NCI-H510A (cell line): ENCODE measurements around the gene AMBRA1.

Experiments
- DNase-seq: peaks from one replicate; lab custom pipeline; 2025; lab: John Stamatoyannopoulos, UW

The AMBRA1 gene

DNA sequence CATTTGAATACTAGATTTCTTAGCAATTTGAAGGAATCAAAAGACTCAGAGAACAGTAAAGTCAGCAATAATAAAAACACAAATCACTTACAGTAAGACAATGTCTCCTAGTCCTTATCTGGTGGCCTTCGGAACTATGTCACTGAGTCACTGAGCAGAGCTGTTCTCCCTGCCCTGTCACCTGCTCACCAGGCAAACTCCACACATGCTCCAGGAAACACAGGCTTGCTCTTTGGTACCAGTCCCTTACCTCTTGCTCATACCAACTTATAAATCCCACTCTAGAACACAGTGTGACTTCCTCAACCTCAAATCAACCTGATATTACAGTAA, 121.2 kb downstream of the AMBRA1 start:
- no peak for DNase-seq

DNA sequence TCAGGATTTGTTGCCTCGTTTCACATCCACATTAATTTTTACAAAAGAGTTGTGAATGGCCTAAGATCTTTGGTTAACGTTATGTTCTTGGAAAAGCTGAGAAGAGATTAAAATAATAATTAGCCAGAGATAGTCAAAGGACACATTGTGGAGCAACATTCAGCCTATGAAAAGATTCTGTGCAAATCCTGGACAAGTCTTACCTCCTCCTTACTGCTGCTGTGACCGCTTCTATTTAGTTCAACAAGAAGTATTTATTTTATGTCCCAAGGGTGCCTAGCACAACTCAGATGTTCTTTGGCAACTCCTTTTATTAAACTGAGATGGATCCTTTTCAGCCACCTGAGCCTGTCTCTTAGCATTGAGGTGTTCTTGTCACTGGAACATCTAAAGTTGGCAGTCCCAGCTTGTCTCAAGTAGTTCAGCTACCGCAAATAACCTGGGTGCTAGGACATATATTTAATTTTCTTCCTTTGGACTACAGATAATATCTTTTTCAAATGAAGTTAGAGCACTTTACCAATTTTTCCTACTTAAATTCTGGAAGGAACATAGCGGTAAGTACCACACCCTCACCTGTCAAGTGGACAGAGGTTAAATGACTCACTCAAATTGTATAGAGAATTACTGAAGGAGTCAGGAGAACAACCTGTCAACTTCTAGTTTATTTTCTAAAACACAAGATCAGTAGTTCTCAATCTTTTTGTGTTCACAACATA, 121.7 kb downstream of the AMBRA1 start:
- no peak for DNase-seq

DNA sequence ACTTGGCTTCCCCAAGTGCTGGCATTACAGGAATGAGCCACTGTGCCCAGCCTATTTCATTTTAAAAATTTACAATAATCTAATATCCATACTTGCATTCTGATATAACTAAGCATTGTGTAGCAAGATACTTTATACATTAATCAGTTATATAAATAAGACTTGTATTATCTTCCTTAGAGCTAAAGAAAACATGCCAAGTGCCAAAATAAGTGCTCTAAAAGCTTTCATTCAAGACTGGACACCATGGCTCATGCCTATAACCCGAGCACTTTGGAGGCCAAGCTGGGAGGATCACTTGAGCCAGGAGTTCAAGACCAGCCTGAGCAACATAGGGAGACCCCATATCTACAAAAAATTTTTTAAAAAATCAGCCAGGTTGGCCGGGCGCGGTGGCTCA, 123.9 kb downstream of the AMBRA1 start:
- DNase-seq = no peak

DNA sequence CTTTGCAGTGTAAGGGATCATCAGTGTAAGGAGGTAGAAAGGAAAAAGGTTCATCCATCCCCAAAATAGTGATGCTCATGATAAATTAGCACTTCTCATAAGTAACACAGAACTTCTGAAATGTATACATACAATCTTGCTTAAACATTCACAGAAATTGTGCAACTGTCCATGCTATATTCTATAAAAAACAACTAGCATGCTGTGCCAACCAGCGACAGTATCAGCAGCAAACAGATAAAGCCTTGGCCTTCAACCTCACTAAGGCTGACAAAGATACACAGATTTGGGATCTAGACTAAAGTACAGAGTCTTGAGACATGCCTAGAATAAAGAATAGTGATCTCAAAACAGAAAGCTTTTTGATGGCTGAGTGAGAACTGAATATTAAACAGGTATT, 128.1 kb downstream of the AMBRA1 start:
- no peak for DNase-seq

DNA sequence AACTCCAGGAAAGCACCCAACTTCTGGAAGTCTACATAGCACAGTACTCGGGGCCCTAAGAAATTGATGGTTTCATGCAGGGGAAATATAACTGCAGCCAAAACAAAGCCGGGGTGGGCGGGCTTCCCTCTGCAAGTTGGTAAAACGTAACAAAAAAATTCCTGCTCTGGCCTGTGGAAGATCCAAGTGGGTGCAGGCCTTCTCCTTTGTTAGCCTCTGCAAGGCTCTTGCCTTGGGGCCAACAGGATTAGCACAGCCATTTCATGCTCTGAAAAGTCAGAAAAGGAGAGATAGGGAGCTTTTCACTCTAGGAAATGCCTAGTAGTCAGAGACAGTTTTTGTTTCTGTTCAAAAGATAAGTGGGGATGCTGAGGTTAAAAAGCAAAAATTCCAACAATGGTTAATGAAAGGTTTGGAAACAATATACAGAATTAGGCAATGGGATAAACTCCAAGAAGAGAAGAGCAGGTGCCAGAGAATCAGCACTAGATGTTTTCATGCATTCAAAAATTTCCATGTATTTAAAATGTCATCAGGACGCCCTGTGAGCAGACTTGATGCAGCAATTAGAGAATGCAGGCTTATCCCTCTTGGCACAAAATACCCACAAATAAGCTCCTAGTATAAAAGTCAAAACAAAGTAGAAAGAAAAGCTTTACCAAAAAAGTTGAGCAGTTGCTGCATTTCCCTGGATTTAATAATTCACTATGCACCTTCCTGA, 130.0 kb downstream of the AMBRA1 start:
- no peak for DNase-seq

DNA sequence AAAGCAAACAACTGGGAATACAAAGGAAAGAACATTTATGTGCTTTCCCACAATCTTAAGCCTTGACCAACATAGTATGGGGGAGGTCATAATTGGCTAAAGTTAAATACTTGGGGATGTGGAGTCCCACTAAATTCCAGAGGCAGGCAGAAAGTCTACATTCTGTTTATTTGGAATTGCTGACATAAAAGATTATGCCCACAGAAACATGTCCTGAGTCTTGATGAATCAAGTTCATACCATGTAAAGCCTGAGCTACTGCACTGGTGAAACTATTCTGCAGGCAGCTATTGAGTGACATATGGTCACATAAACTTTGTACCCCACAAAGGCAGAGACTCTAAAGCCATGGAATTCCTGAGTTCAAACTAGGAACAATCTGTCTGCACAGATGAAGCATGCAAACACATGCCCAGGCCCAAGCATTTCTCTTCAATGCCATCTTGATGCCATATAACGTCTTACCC, 132.3 kb downstream of the AMBRA1 start:
- DNase-seq = no peak

- DNase-seq = no peak
Measured at GRCh38 chr11:46458491-46458890, 135.3 kb downstream of the AMBRA1 start.

DNA sequence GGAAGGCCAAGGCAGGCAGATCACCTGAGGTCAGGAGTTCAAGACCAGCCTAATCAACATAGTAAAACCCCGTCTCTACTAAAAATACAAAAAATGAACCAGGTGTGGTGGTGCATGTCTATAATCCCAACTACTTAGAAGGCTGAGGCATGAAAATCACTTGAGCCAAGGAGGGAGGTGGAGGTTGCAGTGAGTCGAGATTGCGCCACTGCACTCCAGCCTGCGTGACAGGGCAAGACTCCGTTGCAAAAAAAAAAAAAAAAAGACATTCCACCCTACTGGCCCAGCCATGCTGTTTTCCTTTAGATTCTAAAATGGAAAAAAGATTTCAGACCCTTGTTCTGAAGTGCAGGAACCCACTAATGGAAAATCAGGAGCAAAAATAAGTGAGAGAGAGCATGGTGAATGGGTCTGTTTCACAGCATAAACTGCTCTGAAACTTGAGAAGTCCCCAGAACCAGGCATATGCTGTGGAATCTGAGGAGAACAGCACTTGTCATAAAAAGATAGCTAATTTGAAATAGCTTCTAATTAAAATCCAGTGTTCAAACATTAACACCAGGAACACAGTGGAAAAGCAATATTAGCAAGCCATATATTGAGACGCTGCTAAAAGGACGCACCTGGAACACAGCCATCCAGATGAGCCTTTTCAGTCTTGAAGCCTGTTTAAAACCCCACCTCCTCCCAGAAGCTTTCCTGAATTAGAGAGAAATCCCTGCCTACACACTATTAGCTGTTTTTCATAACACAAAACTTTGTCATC, 136.0 kb downstream of the AMBRA1 start:
- DNase-seq = no peak

DNA sequence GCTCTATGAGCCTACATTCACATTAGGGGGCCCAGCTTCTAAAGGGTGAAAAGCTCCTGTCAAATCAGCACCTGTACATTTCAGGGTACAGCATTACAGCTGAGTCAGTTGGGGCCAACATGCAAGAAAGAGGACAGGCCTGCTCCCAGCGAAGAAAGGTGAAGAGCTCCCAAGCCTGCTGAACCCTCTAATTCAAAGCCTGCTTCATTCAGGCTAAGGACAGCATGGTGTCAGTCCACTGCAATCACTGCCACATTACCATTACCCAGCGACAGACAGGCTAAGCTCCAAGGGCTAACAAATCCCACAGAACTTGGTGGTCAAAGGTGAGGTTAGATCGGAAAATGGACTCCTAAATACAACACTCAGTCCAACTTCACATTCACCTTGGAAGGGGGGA, 136.8 kb downstream of the AMBRA1 start:
- DNase-seq = no peak

- no peak for DNase-seq
Measured at GRCh38 chr11:46456269-46457001, 137.4 kb downstream of the AMBRA1 start.

- DNase-seq = no peak
Measured at GRCh38 chr11:46455834-46456233, 138.0 kb downstream of the AMBRA1 start.

DNA sequence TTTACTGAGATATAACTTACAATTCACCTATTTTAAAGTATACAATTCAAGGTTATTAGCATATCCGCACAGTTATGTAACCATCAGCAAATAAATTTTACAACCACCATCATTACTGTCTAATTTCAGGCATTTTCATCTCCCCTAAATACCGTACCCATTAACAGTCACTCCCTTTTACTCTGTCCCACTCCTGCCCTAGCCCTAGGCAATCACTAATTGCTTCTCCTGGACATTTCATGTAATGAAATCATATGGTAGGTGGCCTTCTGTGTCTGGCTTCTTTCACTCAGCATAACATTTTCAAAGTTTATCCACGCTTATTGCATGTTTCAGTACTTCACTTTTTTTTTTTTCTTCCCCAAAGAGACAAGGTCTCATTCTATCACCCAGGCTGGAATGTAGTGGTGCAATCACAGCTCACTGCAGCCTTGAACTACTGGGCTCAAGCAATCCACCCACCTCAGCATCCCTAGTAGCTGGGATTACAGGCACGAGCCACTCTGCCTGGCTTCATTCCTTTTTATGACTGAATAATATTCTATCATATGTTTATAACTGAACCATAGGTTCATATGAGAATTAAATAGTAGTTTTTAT, 140.8 kb downstream of the AMBRA1 start:
- no peak for DNase-seq

- no peak for DNase-seq
Measured at GRCh38 chr11:46451759-46452158, 142.1 kb downstream of the AMBRA1 start.

- DNase-seq = no peak
Measured at GRCh38 chr11:46450846-46451477, 142.9 kb downstream of the AMBRA1 start.

- no peak for DNase-seq
Measured at GRCh38 chr11:46447544-46447943, 146.3 kb downstream of the AMBRA1 start.

- DNase-seq = no peak
Measured at GRCh38 chr11:46445920-46446771, 147.7 kb downstream of the AMBRA1 start.

DNA sequence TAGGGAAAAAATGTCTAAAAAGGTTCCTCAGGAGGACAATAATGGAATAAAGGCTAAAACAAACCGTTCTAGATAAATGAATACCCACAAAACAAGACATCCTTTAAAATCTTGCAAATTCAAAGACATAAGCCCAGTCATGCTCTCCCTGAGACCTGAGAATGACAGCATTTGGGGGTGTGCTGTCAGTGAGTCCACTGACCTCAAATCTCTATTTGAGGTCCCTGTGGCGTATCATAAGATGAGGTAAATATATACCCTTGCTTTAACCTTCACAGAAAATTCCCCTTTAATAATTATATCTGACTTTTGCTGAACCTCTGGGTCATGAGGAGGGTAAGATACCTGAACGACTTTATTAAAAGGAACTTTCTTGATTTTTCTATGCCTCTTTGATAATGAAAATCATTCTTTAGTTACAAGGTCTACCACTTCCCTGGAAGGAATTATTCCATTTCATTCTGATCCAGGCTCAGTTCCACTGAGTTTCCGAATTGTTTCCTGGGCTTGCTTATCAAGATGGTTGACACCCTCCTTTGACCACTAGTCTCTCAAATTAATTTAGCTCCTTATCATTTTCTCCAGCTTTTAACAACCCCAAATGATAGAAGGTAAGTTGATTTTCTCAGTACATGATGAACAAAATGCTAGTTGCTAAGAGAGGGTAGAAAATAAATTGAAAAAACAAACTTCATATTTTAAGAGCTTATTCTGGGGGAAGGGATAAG, 148.5 kb downstream of the AMBRA1 start:
- DNase-seq = no peak

GRCh38 chr11:46444305-46444704, 149.5 kb downstream of the AMBRA1 start:
- no peak for DNase-seq

DNA sequence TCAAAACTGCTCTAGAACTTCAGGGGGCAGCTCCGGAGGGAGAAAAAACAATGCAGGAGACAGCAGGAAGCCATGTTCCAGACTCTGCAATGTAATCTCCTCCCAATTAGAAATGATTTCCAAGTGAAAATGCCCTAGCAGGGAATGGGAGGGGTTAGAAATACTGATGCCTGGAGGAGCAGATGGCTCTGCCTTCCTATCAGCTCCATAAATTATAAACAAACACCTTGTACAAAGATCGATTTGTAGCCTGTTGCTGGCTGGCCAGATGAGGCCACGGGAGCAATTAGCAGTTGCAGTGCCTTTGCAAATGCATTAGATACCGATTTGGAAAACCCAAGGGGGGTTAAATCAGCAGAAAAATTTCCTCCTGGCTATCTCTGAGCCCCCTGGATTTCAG, 155.6 kb downstream of the AMBRA1 start:
- no peak for DNase-seq
